ENCODE measurements around the gene CEP170B. TPM values are rescaled to one million over a fixed set of nuclear protein-coding genes. Genes with fewer than 3 reads are reported as not detected.
"Not testable (repeated sequence)": the region's sequence is repeated elsewhere in the genome, so short reads cannot be mapped to it uniquely, and the experiment has no call there.

The CEP170B gene
- total RNA-seq, 1 donor from 2014 or later: 5.6 TPM

- not testable (repeated sequence) for DNase-seq (ENCODE audit: low read depth in 2 of 2)
Measured at GRCh38 chr14:104943216-104944015, 78.3 kb downstream of the CEP170B start.

- DNase-seq (ENCODE audit: low read depth in 2 of 2): not testable (repeated sequence)
Measured at GRCh38 chr14:104944016-104944308, 78.9 kb downstream of the CEP170B start.

GRCh38 chr14:104944436-104945205 lies 79.6 kb downstream of the CEP170B start:
- not testable (repeated sequence) for DNase-seq (ENCODE audit: low read depth in 2 of 2)

- not testable (repeated sequence) for DNase-seq (ENCODE audit: low read depth in 2 of 2)
Measured at GRCh38 chr14:104945266-104945665, 80.2 kb downstream of the CEP170B start.

Other genes starting within 250 kb of the CEP170B start
- gene INF2, start 175.7 kb upstream of the CEP170B start, total RNA-seq: 25.3 and 36.9 TPM in 2 replicates
- gene ADSS1, start 141.0 kb upstream of the CEP170B start, total RNA-seq: 0.77 and 2.0 TPM in 2 replicates
- 79.8 and 97.4 TPM in 2 replicates for gene SIVA1, start 112.1 kb upstream of the CEP170B start, total RNA-seq
- gene AKT1, start 69.5 kb upstream of the CEP170B start, total RNA-seq: 127 and 146 TPM in 2 replicates
- 3.2 and 5.4 TPM in 2 replicates for gene ZBTB42, start 64.2 kb upstream of the CEP170B start, total RNA-seq
- under 0.01 TPM in 1 of 2 replicates, not detected in the other for gene PLD4, start 59.6 kb downstream of the CEP170B start, total RNA-seq
- gene AHNAK2, start 113.1 kb downstream of the CEP170B start, total RNA-seq: 16.8 and 17.1 TPM in 2 replicates
- 4.4 and 5.1 TPM in 2 replicates for gene CLBA1, start 120.5 kb downstream of the CEP170B start, total RNA-seq
- 26.2 and 26.3 TPM in 2 replicates for gene CDCA4, start 155.8 kb downstream of the CEP170B start, total RNA-seq
- under 0.01 TPM in 1 of 2 replicates, not detected in the other for gene GPR132, start 200.2 kb downstream of the CEP170B start, total RNA-seq

Measured in dermis microvascular lymphatic vessel endothelial cell (primary cell).